ENCODE data around the gene CD8B2. TPM values are rescaled to one million over a fixed set of nuclear protein-coding genes. Genes with fewer than 3 reads are reported as not detected.

CD8B2 gene
- polyA plus RNA-seq, 1 of the 3 experiments (the other 2 are of a cell fraction) = not detected

- 62% methylated on average over 9 of the region's 9 CpGs for WGBS (ENCODE audit: low lambda C conversion rate)
- Histone ChIP-seq H3K36me3 (replicated peaks in 1 of 2; ENCODE audit: control insufficient read depth in 1 of 2, insufficient read depth in 2 of 2, low read length in 1 of 2) (no peaks in the 10 kb centered on the region), H3K9ac (no peak overlapping the region), H3K9me2 (no peaks in the 10 kb centered on the region), H3K4me1 (ENCODE audit: control insufficient read depth in 1 of 2, insufficient read depth in 2 of 2, low read depth in 1 of 2, low read length in 1 of 2) (no peaks in the 10 kb centered on the region), H3K27me3 (ENCODE audit: insufficient read depth) (no peaks in the 10 kb centered on the region), H3K27ac (ENCODE audit: low read depth in 2 of 2, low read length in 1 of 2) (no peak overlapping the region), H3K4me2 (no peak overlapping the region), H3K9me3 (no peaks in the 10 kb centered on the region), H3F3A (replicated peaks; ENCODE audit: insufficient read depth) (no peaks in the 10 kb centered on the region), H2AFZ (ENCODE audit: low read depth) (no peak overlapping the region), H3K79me2 (ENCODE audit: insufficient read depth) (no peaks in the 10 kb centered on the region), H4K20me1 (ENCODE audit: insufficient read depth) (no peaks in the 10 kb centered on the region), H3K4me3 (ENCODE audit: low read depth in 2 of 2, low read length in 1 of 2) (no peak overlapping the region)
- TF ChIP-seq YY1 (IDR thresholded peaks at IDR 0.05; ENCODE audit: low read depth) (no peak), PBX3 (IDR thresholded peaks at IDR 0.05) (no peak), JUND (IDR thresholded peaks at IDR 0.05) (no peak), USF1 (IDR thresholded peaks at IDR 0.05; ENCODE audit: borderline replicate concordance, low read depth) (no peak), ELF1 (IDR thresholded peaks at IDR 0.05) (no peak), MXI1 (IDR thresholded peaks at IDR 0.05; ENCODE audit: low read depth, low read length) (no peak), GABPA (IDR thresholded peaks at IDR 0.05; ENCODE audit: low read depth) (no peak), NFIC (IDR thresholded peaks at IDR 0.05; ENCODE audit: borderline replicate concordance) (no peak), MAX (IDR thresholded peaks at IDR 0.05; ENCODE audit: low read depth) (no peak), CHD2 (IDR thresholded peaks at IDR 0.05; ENCODE audit: low read length, partially characterized antibody) (no peak), RFX5 (IDR thresholded peaks at IDR 0.05; ENCODE audit: low read length) (no peak)
- DNase-seq = no peak
- CTCF ChIA-PET = no interaction called here
- POLR2A ChIA-PET = no interaction called here
Observed at GRCh38 chr2:106521016-106521415, 33.9 kb downstream of the CD8B2 start.

- POLR2A ChIA-PET = no interaction called here
- 28% methylated on average over 4 of the region's 6 CpGs for WGBS (ENCODE audit: low lambda C conversion rate)
Observed at GRCh38 chr2:106523976-106524665, 37.0 kb downstream of the CD8B2 start.

More at GRCh38 chr2:106523976-106524665, 37.0 kb downstream of the CD8B2 start:
- Histone ChIP-seq H3K79me2 (ENCODE audit: insufficient read depth) (no peaks in the 10 kb centered on the region), H3K4me1 (ENCODE audit: control insufficient read depth in 1 of 2, insufficient read depth in 2 of 2, low read depth in 1 of 2, low read length in 1 of 2) (no peaks in the 10 kb centered on the region), H3K4me2 (no peak overlapping the region), H4K20me1 (ENCODE audit: insufficient read depth) (no peaks in the 10 kb centered on the region), H3K9ac (no peak overlapping the region), H3K9me2 (no peaks in the 10 kb centered on the region), H3K4me3 (ENCODE audit: low read depth in 2 of 2, low read length in 1 of 2) (no peak overlapping the region), H3K27ac (ENCODE audit: low read depth in 2 of 2, low read length in 1 of 2) (no peak overlapping the region), H3F3A (replicated peaks; ENCODE audit: insufficient read depth) (no peaks in the 10 kb centered on the region), H3K9me3 (no peaks in the 10 kb centered on the region), H3K36me3 (replicated peaks in 1 of 2; ENCODE audit: control insufficient read depth in 1 of 2, insufficient read depth in 2 of 2, low read length in 1 of 2) (no peaks in the 10 kb centered on the region), H3K27me3 (ENCODE audit: insufficient read depth) (no peaks in the 10 kb centered on the region), H2AFZ (ENCODE audit: low read depth) (no peak overlapping the region)
- CTCF ChIA-PET = interaction anchor here (1.2 kb wide), 1 partner anchor 28 kb away, joined by 4 read pairs; no protein-coding TSS in a partner anchor
- TF ChIP-seq RAD21 (IDR thresholded peaks at IDR 0.05; ENCODE audit: low read length) (no peak), ZBTB33 (IDR thresholded peaks at IDR 0.05; ENCODE audit: borderline replicate concordance, low read depth) (no peak)
- DNase-seq = no peak

Measured in SK-N-SH (cell line).